ENCODE data around the gene HSPBP1. TPM values are rescaled to one million over a fixed set of nuclear protein-coding genes. Genes with fewer than 3 reads are reported as not detected.

The HSPBP1 gene
- total and polyA plus RNA-seq, 9 of the 15 experiments (the other 6 are each of a cell fraction or from before 2014, with no cell fraction given), result 0.83 to 81.3 (median 21.8) TPM

GRCh38 chr19:55258828-55259539, 20.9 kb downstream of the HSPBP1 start, which contains the start of gene PPP6R1 (continued):
- TF ChIP-seq AFF1 (IDR thresholded peaks at IDR 0.05; ENCODE audit: low read depth in 1 of 2, partially characterized antibody in 2 of 2) (peak; percentile 69 to 90), SMC3 (conservative IDR thresholded peaks at IDR 0.05; ENCODE audit: insufficient read depth, low read depth, low read length) (peak; percentile 68), ZNF785 (CRISPR knock-in tag; IDR thresholded peaks at IDR 0.05) (no peak), BMI1 (IDR thresholded peaks at IDR 0.05; ENCODE audit: low read length) (no peak), ETV6 (IDR thresholded peaks at IDR 0.05; ENCODE audit: borderline replicate concordance in 1 of 2, low read depth in 2 of 2, low read length in 1 of 2) (peak; percentile 30 to 63; a peak in 2 of 4 replicates), ETV6 (CRISPR knock-in tag; IDR thresholded peaks at IDR 0.05; ENCODE audit: borderline replicate concordance) (no peak), ZNF239 (CRISPR knock-in tag; IDR thresholded peaks at IDR 0.05) (no peak), ZNF551 (CRISPR knock-in tag; IDR thresholded peaks at IDR 0.05) (no peak), AFF4 (CRISPR knock-in tag; IDR thresholded peaks at IDR 0.05) (peak; percentile 96), SIN3A (IDR thresholded peaks at IDR 0.05; ENCODE audit: borderline replicate concordance in 2 of 2, control insufficient read depth in 1 of 2, low read depth in 2 of 2, low read length in 2 of 2) (peak; percentile 8 to 92; a peak in 2 of 4 replicates), HLTF (IDR thresholded peaks at IDR 0.05) (no peak)
- TF ChIP-seq, protein P1, sequence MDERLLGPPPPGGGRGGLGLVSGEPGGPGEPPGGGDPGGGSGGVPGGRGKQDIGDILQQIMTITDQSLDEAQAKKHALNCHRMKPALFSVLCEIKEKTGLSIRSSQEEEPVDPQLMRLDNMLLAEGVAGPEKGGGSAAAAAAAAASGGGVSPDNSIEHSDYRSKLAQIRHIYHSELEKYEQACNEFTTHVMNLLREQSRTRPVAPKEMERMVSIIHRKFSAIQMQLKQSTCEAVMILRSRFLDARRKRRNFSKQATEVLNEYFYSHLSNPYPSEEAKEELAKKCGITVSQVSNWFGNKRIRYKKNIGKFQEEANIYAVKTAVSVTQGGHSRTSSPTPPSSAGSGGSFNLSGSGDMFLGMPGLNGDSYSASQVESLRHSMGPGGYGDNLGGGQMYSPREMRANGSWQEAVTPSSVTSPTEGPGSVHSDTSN (CRISPR knock-in tag; IDR thresholded peaks at IDR 0.05; ENCODE audit: low read depth), result no peak
- TF ChIP-seq, protein P1 (tag; conservative IDR thresholded peaks at IDR 0.05; ENCODE audit: low read depth), result peak; percentile 58; the same call in 1 of the 2 replicates
- TF ChIP-seq, protein P2, sequence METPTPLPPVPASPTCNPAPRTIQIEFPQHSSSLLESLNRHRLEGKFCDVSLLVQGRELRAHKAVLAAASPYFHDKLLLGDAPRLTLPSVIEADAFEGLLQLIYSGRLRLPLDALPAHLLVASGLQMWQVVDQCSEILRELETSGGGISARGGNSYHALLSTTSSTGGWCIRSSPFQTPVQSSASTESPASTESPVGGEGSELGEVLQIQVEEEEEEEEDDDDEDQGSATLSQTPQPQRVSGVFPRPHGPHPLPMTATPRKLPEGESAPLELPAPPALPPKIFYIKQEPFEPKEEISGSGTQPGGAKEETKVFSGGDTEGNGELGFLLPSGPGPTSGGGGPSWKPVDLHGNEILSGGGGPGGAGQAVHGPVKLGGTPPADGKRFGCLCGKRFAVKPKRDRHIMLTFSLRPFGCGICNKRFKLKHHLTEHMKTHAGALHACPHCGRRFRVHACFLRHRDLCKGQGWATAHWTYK (CRISPR knock-in tag; IDR thresholded peaks at IDR 0.05), result no peak
